D721Med (cell line): ENCODE results near the gene DDIT3.
"Not testable (repeated sequence)": the region's sequence is repeated elsewhere in the genome, so short reads cannot be mapped to it uniquely, and the experiment has no call there.

ENCODE experiments used
- DNase-seq: peaks from one replicate; pipeline ENCODE4 v3.0.0; 2011; ENCODE audit warnings: low spot score; ENCODE audit not compliant: insufficient read length
- FAIRE-seq: peaks from 2 replicates; lab custom pipeline; 2011; peaks lifted over from hg19 to GRCh38; lab: Jason Lieb, UNC
- CTCF ChIP-seq: IDR thresholded peaks from 2 replicates; pipeline ENCODE4 v1.5.1; 2012; ENCODE audit warnings: mild to moderate bottlenecking, control low read depth; ENCODE audit not compliant: insufficient read depth; ENCODE audit errors: missing control alignments

DDIT3 gene

GRCh38 chr12:57511588-57512325 is 8.6 kb downstream of the DDIT3 start:
- FAIRE-seq (no peak), DNase-seq (no peak)
- TF ChIP-seq CTCF = no peak

DNA sequence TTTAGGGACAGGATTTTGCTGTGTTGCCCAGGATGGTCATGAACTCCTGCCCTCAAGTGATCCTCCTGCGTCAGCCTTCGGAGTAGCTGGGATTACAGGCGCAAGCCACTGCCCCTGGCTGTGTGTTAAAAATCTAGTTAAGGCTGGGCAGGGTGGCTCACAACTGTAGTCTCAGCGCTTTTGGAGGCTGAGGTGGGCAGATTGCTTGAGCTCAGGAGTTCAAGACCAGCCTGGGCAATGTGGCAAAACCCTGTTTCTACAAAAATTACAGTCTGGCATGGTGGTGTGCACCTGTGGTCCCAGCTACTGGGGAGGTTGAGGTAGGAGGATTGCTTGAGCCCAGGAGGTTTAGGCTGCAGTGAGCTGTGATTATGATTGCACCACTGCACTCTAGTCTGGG is 9.2 kb downstream of the DDIT3 start:
- DNase-seq (no peak), FAIRE-seq (no peak)

DNA sequence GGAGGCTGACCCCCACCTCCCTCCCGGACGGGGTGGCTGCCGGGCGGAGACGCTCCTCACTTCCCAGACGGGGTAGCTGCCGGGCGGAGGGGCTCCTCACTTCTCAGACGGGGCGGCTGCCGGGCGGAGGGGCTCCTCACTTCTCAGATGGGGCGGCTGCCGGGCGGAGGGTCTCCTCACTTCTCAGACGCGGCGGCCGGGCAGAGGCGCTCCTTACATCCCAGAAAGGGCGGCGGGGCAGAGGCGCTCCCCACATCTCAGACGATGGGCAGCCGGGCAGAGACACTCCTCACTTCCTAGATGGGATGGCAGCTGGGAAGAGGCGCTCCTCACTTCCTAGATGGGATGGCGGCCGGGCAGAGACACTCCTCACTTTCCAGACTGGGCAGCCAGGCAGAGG is 12.5 kb downstream of the DDIT3 start:
- not testable (repeated sequence) for DNase-seq, FAIRE-seq

More for the DNA sequence above, 9.2 kb downstream of the DDIT3 start:
- no peak for TF ChIP-seq CTCF

- FAIRE-seq, DNase-seq: not testable (repeated sequence)
Measured at GRCh38 chr12:57506541-57506940, 13.8 kb downstream of the DDIT3 start.

DNA sequence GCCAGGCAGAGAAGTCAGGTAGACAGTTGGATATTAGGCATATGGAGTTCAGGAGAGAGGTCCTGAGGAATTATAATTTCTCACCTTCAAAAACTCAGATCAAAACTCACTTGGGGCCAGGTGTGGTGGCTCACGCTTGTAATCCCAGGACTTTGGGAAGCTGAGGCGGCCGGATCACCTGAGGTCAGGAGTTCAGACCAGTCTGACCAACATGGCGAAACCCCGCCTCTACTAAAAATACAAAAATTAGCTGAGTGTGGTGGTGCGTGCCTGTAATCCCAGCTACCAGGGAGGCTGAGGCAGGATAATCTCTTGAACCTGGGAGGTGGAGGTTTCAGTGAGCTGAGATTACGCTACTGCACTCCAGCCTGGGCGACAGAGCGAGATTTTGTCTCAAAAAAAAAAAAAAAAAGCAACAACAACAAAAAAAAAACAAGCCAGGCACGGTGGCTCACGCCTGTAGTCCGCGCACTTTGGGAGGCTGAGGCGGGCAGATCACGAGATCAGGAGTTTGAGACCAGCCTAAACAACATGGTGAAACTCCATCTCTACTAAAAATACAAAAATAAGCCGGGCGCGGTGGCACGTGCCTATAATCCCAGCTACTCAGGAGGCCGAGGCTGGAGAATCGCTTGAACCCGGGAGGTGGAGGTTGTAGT is 17.9 kb downstream of the DDIT3 start:
- not testable (repeated sequence) for DNase-seq

DNA sequence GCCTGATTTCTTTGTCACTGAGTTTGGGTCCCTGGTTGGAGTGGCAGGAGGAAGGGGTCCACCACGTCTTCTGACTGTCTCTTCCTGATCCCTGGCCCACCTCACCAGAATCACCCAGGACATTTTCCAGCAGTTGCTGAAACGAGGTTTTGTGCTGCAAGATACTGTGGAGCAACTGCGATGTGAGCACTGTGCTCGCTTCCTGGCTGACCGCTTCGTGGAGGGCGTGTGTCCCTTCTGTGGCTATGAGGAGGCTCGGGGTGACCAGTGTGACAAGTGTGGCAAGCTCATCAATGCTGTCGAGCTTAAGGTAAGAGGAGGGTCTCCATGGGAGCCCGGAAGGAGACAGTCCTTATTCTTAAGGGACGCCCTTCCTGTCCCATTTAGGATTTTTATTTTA is 20.1 kb downstream of the DDIT3 start:
- DNase-seq = no peak
- no peak for FAIRE-seq
- TF ChIP-seq CTCF = no peak

More for the DNA sequence above, 17.9 kb downstream of the DDIT3 start:
- not testable (repeated sequence) for FAIRE-seq

- TF ChIP-seq CTCF = no peak
- FAIRE-seq (no peak), DNase-seq (no peak)
Measured at GRCh38 chr12:57498571-57498970, 21.7 kb downstream of the DDIT3 start.

GRCh38 chr12:57498132-57498502 is 22.2 kb downstream of the DDIT3 start:
- FAIRE-seq (no peak), DNase-seq (no peak)
- TF ChIP-seq CTCF = no peak
